ENCODE results near the gene MAGI1.

MAGI1 gene

DNA sequence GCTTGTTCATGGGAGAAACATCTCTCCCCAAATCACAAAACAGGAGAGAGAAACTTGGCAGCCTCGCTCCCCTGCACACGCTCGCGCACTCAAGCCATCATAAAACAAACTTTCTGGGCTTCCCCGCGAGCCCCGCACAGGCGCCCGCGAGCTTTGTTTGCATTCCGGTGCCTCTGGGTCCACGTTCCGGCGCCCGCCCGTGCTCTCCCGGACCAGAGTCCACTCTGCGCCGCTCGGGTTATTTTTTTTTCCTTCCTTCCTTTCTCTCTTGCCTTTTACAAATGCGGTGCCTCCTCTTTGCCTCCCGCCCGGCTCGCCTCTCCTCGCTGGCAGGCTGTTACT is 363 bp downstream of the MAGI1 start:
- Histone ChIP-seq H3K4me3 (ENCODE audit: low read depth in 1 of 2, low read length in 1 of 2) (peak overlapping the region in 1 of 2 experiments; percentile 38), H3K36me3 (no peaks in the 10 kb centered on the region), H3K27ac (no peak overlapping the region), H3K4me1 (ENCODE audit: control insufficient read depth in 1 of 2, insufficient read depth in 1 of 2, low read depth in 1 of 2, low read length in 1 of 2) (peaks cover 0 to 15% of the 10 kb centered on the region in 2 experiments), H3K27me3 (peaks cover 91% of the 10 kb centered on the region), H3K9me3 (no peaks in the 10 kb centered on the region)
- TF ChIP-seq, protein P1, sequence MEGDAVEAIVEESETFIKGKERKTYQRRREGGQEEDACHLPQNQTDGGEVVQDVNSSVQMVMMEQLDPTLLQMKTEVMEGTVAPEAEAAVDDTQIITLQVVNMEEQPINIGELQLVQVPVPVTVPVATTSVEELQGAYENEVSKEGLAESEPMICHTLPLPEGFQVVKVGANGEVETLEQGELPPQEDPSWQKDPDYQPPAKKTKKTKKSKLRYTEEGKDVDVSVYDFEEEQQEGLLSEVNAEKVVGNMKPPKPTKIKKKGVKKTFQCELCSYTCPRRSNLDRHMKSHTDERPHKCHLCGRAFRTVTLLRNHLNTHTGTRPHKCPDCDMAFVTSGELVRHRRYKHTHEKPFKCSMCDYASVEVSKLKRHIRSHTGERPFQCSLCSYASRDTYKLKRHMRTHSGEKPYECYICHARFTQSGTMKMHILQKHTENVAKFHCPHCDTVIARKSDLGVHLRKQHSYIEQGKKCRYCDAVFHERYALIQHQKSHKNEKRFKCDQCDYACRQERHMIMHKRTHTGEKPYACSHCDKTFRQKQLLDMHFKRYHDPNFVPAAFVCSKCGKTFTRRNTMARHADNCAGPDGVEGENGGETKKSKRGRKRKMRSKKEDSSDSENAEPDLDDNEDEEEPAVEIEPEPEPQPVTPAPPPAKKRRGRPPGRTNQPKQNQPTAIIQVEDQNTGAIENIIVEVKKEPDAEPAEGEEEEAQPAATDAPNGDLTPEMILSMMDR (IDR thresholded peaks at IDR 0.05) = no peak

DNA sequence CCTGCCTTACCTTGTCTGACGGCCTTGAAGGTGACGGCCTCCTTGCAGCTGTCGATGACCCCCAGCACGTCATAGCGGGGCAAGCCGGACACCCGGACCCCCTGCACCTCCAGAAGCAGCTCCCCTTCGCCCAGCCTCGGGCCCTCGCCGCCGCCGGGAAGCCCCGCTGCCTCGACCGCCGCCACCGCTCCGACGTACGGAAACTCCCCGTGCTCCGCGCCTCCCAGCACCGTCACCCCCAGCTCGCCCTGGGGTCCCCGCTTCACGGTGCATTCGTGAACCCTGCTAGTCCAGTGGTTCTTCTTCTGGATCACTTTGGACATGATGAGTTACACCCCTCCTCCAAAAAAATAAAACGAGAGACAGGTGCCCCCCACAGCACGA is 740 bp downstream of the MAGI1 start:
- Histone ChIP-seq H3K36me3 (no peaks in the 10 kb centered on the region), H3K4me3 (ENCODE audit: low read depth in 1 of 2, low read length in 1 of 2) (peak overlapping the region in 1 of 2 experiments; percentile 38), H3K9me3 (no peaks in the 10 kb centered on the region), H3K4me1 (ENCODE audit: control insufficient read depth in 1 of 2, insufficient read depth in 1 of 2, low read depth in 1 of 2, low read length in 1 of 2) (peaks cover 0 to 15% of the 10 kb centered on the region in 2 experiments), H3K27me3 (peaks cover 87% of the 10 kb centered on the region), H3K27ac (no peak overlapping the region)
- TF ChIP-seq, protein P1 (IDR thresholded peaks at IDR 0.05) = no peak

DNA sequence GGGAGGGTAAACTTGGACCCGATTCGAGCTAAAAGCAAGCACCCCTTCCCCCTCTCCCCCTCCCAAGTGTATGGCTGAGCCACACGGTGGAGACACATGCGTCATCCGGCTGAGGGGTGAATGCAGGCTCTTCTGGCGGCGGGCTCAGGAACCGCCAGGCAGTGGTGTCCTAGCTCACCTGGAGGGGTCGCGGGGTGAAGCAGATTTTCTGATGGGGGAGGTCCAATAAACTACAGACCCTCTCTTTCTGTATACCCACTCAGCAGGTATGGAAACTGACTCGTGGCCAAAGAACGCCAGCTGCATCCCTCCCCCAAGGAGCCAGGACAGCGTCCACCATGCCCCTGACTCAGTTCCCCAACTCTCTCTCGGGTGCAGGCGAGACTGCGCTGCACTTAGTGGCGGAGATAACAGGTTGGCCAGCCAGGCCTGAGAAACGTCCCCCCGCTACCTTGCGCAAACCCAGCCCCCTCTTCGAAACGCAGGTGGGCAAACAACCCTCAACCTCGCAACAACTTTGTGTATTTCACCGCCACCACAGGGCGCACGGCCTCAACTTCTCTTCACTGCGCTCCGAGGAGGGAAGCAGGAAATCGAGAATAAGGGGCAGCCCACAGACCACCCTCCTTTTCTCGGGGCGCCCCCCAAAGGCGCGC is 1.3 kb downstream of the MAGI1 start:
- Histone ChIP-seq H3K36me3 (no peaks in the 10 kb centered on the region), H3K4me3 (ENCODE audit: low read depth in 1 of 2, low read length in 1 of 2) (no peak overlapping the region), H3K27ac (no peak overlapping the region), H3K4me1 (ENCODE audit: control insufficient read depth in 1 of 2, insufficient read depth in 1 of 2, low read depth in 1 of 2, low read length in 1 of 2) (peaks cover 0 to 15% of the 10 kb centered on the region in 2 experiments), H3K9me3 (no peaks in the 10 kb centered on the region), H3K27me3 (peaks cover 82% of the 10 kb centered on the region)
- TF ChIP-seq, protein P1 (IDR thresholded peaks at IDR 0.05) = no peak

DNA sequence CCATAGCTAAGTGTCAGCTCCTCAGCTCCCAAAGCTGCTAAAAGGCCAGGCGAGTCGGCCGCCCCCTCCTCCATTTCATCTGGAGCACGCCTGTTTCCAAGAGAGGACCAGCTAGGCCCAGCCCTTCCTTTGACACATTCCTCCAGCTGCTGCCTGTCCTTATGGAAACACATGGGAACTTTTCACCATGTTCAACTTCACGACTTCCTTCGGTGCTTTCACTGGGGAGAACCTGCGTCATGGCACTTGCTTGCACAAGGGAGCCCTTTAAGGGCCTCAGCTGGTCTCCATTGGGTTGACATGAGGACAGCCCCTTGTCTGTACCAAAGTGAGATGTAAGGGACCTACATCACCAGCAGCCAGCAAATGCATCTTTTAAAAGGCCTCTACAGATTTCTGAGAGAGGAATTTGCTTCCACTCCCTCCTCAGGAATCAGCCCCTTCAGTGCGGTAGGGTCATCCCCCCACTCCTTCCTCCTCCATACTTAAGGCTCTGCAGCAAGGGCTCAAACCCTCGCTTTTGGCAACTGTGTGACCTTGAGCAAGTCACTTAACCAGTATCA is 2.1 kb downstream of the MAGI1 start:
- Histone ChIP-seq H3K9me3 (no peaks in the 10 kb centered on the region), H3K27ac (no peak overlapping the region), H3K27me3 (peaks cover 74% of the 10 kb centered on the region), H3K4me3 (ENCODE audit: low read depth in 1 of 2, low read length in 1 of 2) (no peak overlapping the region), H3K36me3 (no peaks in the 10 kb centered on the region), H3K4me1 (ENCODE audit: control insufficient read depth in 1 of 2, insufficient read depth in 1 of 2, low read depth in 1 of 2, low read length in 1 of 2) (peaks cover 0 to 15% of the 10 kb centered on the region in 2 experiments)
- TF ChIP-seq, protein P1 (IDR thresholded peaks at IDR 0.05) = no peak

DNA sequence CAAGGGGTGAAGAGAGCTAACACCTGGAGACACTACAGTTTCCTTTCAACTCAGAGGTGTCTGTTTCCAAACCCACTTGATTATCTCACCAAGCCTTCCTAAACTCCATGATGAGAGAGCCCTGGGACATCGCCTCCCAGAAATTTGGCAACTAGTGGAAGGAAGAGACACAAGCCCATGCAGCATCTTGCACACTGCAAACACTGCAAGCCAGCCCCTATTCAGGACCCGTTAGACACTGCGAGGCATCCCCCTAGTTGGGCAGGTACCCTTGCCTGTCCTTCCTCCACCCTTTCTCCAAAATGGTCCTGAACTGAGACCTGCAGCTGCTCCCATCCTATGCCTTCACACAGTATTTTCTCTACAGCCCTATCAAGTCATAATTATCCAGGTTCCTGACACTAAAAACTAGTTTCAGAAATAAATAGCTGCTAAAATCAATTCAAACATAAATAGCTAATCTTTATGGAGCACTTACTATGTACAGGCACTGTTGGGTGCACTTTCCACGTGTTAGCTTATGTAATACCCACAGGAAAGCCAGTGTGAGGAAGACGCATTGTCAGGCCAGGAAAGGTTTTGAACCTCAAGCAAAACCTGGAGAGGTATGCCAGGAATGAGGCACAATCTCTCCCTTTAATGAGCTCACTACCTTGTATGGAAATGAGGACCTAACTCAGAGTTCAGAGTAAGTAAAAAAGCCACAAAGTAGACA is 2.8 kb downstream of the MAGI1 start:
- TF ChIP-seq, protein P1 (IDR thresholded peaks at IDR 0.05) = no peak
- Histone ChIP-seq H3K27me3 (peaks cover 66% of the 10 kb centered on the region), H3K9me3 (no peaks in the 10 kb centered on the region), H3K4me1 (ENCODE audit: control insufficient read depth in 1 of 2, insufficient read depth in 1 of 2, low read depth in 1 of 2, low read length in 1 of 2) (peaks cover 0 to 15% of the 10 kb centered on the region in 2 experiments), H3K36me3 (no peaks in the 10 kb centered on the region), H3K4me3 (ENCODE audit: low read depth in 1 of 2, low read length in 1 of 2) (no peak overlapping the region), H3K27ac (no peak overlapping the region)

Data from neutrophil (primary cell).